ENCODE measurements around the gene SRSF5. TPM values are rescaled to one million over a fixed set of nuclear protein-coding genes. Genes with fewer than 3 reads are reported as not detected.

Gene SRSF5
- total and polyA plus RNA-seq, 2 donors (not counting 1 experiment from before 2014, with no cell fraction given): 701 to 768 TPM

DNA sequence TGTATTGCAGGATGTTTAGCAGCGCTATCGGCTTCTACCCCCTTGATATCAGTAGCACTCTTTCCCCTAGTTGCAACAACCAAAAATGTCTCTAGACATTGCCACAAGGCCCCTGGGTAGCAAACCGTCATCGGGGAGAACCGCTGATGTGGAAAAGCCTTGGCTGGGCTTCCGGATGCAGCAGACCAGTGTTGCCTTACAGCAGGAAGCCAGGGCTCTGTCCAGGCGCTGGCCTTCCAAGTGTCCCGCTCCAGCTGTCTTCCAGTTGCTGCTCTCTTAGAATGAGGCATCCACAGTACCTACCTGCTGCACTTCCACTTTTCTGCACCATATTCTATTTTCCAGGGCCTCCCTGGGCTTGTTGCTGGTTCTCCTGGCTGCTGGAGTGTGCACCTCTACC lies 52.7 kb downstream of the SRSF5 start:
- no peak for ATAC-seq (ENCODE audit: low read depth)
- intact Hi-C loops (cut with micrococcal nuclease): loop anchor here (5.0 kb wide), 1 partner anchor 1153 kb away; no protein-coding TSS in a partner anchor
- H3K27me3 Mint-ChIP-seq: peaks cover 14% of the 10 kb centered on the region

DNA sequence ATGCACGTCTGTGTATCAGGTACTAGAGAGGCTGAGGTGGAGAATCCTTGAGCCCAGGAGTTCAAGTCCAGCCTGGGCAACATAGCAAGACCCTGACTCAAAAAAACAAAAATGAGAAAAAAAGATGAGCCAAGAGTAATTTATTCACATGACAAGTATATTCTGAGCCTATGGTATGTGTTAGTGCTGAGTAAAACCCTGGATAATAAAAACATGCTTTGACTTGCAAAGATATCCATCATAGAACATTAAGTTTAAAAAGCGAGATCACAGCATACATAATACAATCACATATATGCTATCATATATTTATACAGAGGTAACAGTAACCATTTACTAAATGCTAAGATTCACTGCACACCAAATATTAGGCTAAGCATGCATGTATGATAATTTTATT lies 54.0 kb downstream of the SRSF5 start:
- Histone ChIP-seq H3K27ac (ENCODE audit: low read length in 2 of 2) (no peak overlapping the region), H3K9me3 (ENCODE audit: control extremely low read depth in 1 of 3, control insufficient read depth in 2 of 3, insufficient read depth in 1 of 3, low read length in 2 of 3) (no peaks in the 10 kb centered on the region), H3K4me1 (ENCODE audit: control insufficient read depth in 2 of 2, insufficient read depth in 2 of 2, low read length in 2 of 2) (peaks cover 0 to 5% of the 10 kb centered on the region in 2 donors), H3K79me2 (ENCODE audit: control insufficient read depth, insufficient read depth, low read length) (no peaks in the 10 kb centered on the region), H3K27me3 (replicated peaks in 1 of 4; ENCODE audit: control extremely low read depth in 1 of 4, control insufficient read depth in 3 of 4, insufficient read depth in 4 of 4, low read length in 3 of 4) (peaks cover 0 to 4% (median 0%) of the 10 kb centered on the region in 4 experiments), H3K4me3 (ENCODE audit: control extremely low read depth in 1 of 5, extremely low read depth in 1 of 5, insufficient read depth in 1 of 5, low read depth in 2 of 5, low read length in 4 of 5) (no peak overlapping the region), H3K9ac (ENCODE audit: low read length) (no peak overlapping the region), H4K20me1 (ENCODE audit: control insufficient read depth, insufficient read depth, low read length, poor library complexity, severe bottlenecking) (no peaks in the 10 kb centered on the region), H2AFZ (ENCODE audit: insufficient read depth, low read depth, low read length, poor library complexity, severe bottlenecking) (no peak overlapping the region), H3K4me2 (replicated peaks; ENCODE audit: low read depth, low read length, poor library complexity, severe bottlenecking) (no peak overlapping the region), H3K36me3 (replicated peaks in 1 of 2; ENCODE audit: control extremely low read depth in 1 of 2, control insufficient read depth in 1 of 2, extremely low read depth in 1 of 2, insufficient read depth in 2 of 2, low read length in 1 of 2) (no peaks in the 10 kb centered on the region)
- Mint-ChIP-seq H3K4me3 (no peak overlapping the region), H3K27ac (no peak overlapping the region), H3K9me3 (ENCODE audit: insufficient read depth) (no peaks in the 10 kb centered on the region), H3K4me1 (peaks cover 7% of the 10 kb centered on the region), H3K27me3 (peaks cover 14% of the 10 kb centered on the region)
- no peak for ATAC-seq (ENCODE audit: low read depth)
- 88% methylated on average over 1 of the region's 2 CpGs for WGBS (ENCODE audit: insufficient coverage)
- no peak for DNase-seq
- CTCF ChIA-PET: no interaction called here
- POLR2A ChIA-PET: no interaction called here
- intact Hi-C loops (cut with micrococcal nuclease): no loop called here
- TF ChIP-seq, protein P1, sequence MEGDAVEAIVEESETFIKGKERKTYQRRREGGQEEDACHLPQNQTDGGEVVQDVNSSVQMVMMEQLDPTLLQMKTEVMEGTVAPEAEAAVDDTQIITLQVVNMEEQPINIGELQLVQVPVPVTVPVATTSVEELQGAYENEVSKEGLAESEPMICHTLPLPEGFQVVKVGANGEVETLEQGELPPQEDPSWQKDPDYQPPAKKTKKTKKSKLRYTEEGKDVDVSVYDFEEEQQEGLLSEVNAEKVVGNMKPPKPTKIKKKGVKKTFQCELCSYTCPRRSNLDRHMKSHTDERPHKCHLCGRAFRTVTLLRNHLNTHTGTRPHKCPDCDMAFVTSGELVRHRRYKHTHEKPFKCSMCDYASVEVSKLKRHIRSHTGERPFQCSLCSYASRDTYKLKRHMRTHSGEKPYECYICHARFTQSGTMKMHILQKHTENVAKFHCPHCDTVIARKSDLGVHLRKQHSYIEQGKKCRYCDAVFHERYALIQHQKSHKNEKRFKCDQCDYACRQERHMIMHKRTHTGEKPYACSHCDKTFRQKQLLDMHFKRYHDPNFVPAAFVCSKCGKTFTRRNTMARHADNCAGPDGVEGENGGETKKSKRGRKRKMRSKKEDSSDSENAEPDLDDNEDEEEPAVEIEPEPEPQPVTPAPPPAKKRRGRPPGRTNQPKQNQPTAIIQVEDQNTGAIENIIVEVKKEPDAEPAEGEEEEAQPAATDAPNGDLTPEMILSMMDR (IDR thresholded peaks at IDR 0.05): no peak
- no peak for TF ChIP-seq EZH2 (IDR thresholded peaks at IDR 0.05; ENCODE audit: borderline replicate concordance, insufficient read depth, low read depth, low read length, poor library complexity, severe bottlenecking)

More for the DNA sequence above, 52.7 kb downstream of the SRSF5 start:
- no peaks in the 10 kb centered on the region for H4K20me1 ChIP-seq (ENCODE audit: control insufficient read depth, insufficient read depth, low read length, poor library complexity, severe bottlenecking)
- Mint-ChIP-seq H3K27ac (no peak overlapping the region), H3K4me3 (no peak overlapping the region), H3K9me3 (ENCODE audit: insufficient read depth) (no peaks in the 10 kb centered on the region), H3K4me1 (peaks cover 7% of the 10 kb centered on the region)
- DNase-seq: no peak
- no peak for TF ChIP-seq EZH2 (IDR thresholded peaks at IDR 0.05; ENCODE audit: borderline replicate concordance, insufficient read depth, low read depth, low read length, poor library complexity, severe bottlenecking)
- TF ChIP-seq, protein P1 (IDR thresholded peaks at IDR 0.05): no peak
- H3K4me2 ChIP-seq (replicated peaks; ENCODE audit: low read depth, low read length, poor library complexity, severe bottlenecking): no peak overlapping the region
- 87% methylated on average over 6 of the region's 8 CpGs for WGBS (ENCODE audit: insufficient coverage)
- no peak overlapping the region for H3K9ac ChIP-seq (ENCODE audit: low read length)
- no peak overlapping the region for H2AFZ ChIP-seq (ENCODE audit: insufficient read depth, low read depth, low read length, poor library complexity, severe bottlenecking)
- no peaks in the 10 kb centered on the region for H3K79me2 ChIP-seq (ENCODE audit: control insufficient read depth, insufficient read depth, low read length)
- no peaks in the 10 kb centered on the region for H3K36me3 ChIP-seq (replicated peaks in 1 of 2; ENCODE audit: control extremely low read depth in 1 of 2, control insufficient read depth in 1 of 2, extremely low read depth in 1 of 2, insufficient read depth in 2 of 2, low read length in 1 of 2)
- no peaks in the 10 kb centered on the region for H3K9me3 ChIP-seq (ENCODE audit: control extremely low read depth in 1 of 3, control insufficient read depth in 2 of 3, insufficient read depth in 1 of 3, low read length in 2 of 3)
- H3K27me3 ChIP-seq (replicated peaks in 1 of 4; ENCODE audit: control extremely low read depth in 1 of 4, control insufficient read depth in 3 of 4, insufficient read depth in 4 of 4, low read length in 3 of 4): peaks cover 0 to 4% (median 0%) of the 10 kb centered on the region in 4 experiments
- POLR2A ChIA-PET: no interaction called here
- no peak overlapping the region for H3K4me3 ChIP-seq (ENCODE audit: control extremely low read depth in 1 of 5, extremely low read depth in 1 of 5, insufficient read depth in 1 of 5, low read depth in 2 of 5, low read length in 4 of 5)
- H3K27ac ChIP-seq (ENCODE audit: low read length in 2 of 2): no peak overlapping the region
- H3K4me1 ChIP-seq (ENCODE audit: control insufficient read depth in 2 of 2, insufficient read depth in 2 of 2, low read length in 2 of 2): peaks cover 0 to 5% of the 10 kb centered on the region in 2 donors
- CTCF ChIA-PET: interaction anchor here (0.6 to 2.7 kb wide), 3 partner anchors 11 to 253 kb away, joined by 3 to 33 read pairs (median 13); no protein-coding TSS in a partner anchor

Small RNA genes within 50 kb of the gene (small RNA-seq; reads per million reads assigned to genes)
- not detected for gene RF00614 (ENCODE audit: insufficient read length, low read depth, low replicate concordance)

Other genes with a start within 250 kb of the SRSF5 start
- not detected in 2 replicates for gene CCDC177, start 192.3 kb upstream of the SRSF5 start, total RNA-seq
- not detected in 2 replicates for gene CCDC177, start 192.3 kb upstream of the SRSF5 start, polyA plus RNA-seq
- gene SUSD6, start 155.5 kb upstream of the SRSF5 start, total RNA-seq: 97.8 and 115 TPM in 2 replicates
- 62.3 and 73.1 TPM in 2 replicates for gene SUSD6, start 155.5 kb upstream of the SRSF5 start, polyA plus RNA-seq
- not detected in 2 replicates for gene SLC10A1, start 30.1 kb downstream of the SRSF5 start, total RNA-seq
- not detected in 2 replicates for gene SLC10A1, start 30.1 kb downstream of the SRSF5 start, polyA plus RNA-seq
- 0.84 TPM in 1 of 2 replicates, not detected in the other for gene SMOC1, start 112.3 kb downstream of the SRSF5 start, total RNA-seq
- gene SMOC1, start 112.3 kb downstream of the SRSF5 start, polyA plus RNA-seq: 0.04 and 0.16 TPM in 2 replicates